GM18868 (cell line): ENCODE results near the gene PRDM8.

Source experiments
- ATAC-seq: cut with Tn5 transposase; IDR thresholded peaks from one replicate; pipeline ENCODE4 v1.9.1; 2021; ENCODE audit warnings: mild to moderate bottlenecking, moderate library complexity; ENCODE audit not compliant: unreplicated experiment

PRDM8 gene

DNA sequence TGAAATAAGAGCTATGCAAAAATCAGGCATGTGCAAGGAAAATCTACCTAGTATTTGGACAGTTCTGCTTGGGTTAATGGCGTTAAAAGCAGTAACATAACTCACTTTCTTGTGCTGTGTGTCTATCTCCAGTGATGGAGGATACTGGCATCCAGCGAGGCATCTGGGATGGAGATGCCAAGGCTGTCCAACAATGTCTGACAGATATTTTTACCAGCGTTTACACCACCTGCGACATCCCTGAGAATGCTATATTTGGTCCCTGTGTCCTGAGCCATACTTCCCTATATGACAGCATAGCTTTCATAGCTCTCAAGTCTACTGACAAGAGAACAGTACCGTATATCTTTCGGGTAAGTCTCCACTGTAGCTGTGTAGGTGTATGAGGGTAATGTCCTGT lies 2.6 kb downstream of the PRDM8 start:
- ATAC-seq, result no peak

DNA sequence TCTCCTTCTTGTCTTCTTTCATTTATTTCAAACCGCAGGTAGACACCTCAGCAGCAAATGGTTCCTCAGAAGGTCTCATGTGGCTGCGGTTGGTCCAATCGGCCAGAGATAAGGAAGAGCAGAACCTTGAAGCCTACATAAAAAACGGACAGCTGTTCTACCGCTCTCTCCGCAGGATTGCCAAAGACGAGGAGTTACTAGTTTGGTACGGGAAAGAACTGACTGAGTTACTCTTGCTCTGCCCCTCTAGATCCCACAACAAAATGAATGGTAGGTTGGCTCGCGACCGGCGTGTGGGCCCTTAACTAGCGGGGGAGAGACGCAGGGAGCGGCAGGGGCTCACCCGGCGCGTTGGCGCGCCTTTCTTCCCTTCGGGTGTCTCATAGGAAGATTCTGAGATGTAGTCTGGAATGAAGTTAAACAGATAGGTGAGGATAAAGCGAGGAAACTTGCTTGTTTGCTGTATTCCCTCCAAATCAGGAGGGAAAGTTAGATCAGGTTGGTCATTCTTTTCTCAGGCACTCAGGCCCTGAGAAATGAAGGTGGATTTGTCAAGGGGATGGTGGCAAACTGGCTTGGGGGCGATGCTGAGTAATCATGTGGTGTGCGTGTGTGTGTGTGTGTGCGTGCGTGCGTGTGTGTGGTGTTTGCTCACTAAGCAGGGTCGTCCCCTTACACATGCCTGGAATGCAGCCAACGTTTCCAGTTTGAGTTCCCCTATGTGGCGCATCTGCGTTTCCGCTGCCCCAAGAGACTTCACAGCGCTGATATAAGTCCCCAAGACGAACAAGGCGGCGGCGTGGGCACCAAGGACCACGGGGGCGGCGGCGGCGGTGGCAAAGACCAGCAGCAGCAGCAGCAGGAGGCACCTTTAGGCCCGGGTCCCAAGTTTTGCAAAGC lies 4.2 kb downstream of the PRDM8 start:
- peak; percentile 14 for ATAC-seq

DNA sequence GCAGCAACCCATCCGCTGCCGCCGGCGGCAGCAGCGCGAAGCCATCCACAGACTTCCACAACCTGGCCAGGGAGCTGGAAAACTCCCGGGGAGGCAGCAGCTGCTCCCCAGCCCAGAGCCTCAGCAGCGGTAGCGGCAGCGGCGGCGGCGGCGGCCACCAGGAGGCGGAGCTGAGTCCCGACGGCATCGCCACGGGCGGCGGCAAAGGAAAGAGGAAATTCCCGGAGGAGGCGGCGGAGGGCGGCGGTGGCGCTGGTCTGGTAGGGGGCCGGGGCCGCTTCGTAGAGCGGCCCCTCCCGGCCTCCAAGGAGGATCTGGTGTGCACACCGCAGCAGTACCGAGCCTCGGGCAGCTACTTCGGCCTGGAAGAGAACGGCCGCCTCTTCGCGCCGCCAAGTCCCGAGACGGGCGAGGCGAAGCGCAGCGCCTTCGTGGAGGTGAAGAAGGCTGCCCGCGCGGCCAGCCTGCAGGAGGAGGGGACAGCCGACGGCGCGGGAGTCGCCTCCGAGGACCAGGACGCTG lies 4.9 kb downstream of the PRDM8 start:
- peak; percentile 75 for ATAC-seq

DNA sequence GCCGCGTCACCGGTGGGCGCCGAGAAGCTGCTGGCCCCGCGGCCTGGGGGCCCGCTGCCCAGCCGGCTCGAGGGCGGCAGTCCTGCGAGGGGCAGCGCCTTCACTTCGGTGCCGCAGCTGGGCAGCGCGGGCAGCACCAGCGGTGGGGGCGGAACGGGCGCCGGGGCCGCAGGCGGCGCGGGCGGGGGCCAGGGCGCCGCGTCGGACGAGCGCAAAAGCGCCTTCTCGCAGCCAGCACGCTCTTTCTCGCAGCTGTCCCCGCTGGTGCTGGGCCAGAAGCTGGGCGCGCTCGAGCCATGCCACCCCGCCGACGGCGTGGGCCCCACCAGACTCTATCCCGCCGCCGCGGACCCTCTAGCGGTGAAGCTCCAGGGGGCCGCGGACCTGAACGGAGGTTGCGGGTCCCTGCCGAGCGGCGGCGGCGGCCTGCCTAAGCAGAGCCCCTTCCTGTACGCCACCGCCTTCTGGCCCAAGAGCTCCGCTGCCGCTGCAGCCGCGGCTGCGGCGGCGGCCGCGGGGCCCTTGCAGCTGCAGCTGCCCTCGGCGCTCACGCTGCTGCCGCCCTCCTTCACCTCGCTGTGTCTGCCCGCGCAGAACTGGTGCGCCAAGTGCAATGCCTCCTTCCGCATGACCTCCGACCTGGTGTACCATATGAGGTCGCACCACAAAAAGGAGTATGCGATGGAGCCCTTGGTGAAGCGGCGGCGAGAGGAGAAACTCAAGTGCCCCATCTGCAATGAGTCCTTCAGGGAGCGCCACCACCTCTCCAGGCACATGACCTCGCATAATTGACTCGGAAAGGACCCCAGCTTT lies 5.6 kb downstream of the PRDM8 start:
- ATAC-seq, result peak; percentile 42

DNA sequence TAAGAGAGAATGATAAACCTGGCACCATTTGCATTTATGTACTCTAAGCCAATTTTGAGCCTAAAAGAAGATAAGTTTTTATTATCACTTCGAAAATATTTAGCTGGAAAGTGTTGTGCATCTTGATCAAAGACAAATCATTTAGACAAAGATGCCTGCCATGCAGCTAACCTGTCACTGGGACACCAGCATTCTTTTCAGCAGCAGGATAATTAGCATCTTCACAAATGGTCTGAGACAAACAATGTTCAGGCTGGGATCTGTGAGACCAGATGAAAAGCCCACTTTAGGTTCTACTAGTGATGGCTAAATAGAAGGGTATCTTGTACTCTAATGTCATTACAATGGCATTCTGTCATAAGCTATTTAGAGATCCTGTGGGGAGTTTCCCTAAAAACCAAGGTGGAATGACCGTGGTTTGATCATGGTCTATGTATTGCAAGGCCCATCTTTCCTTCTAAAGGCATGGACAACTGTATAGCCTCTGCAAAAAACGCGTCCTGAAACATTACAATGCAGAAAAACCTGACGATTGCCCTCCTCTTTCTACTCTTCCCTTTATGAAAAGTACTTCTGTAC lies 7.2 kb downstream of the PRDM8 start:
- ATAC-seq, result no peak

DNA sequence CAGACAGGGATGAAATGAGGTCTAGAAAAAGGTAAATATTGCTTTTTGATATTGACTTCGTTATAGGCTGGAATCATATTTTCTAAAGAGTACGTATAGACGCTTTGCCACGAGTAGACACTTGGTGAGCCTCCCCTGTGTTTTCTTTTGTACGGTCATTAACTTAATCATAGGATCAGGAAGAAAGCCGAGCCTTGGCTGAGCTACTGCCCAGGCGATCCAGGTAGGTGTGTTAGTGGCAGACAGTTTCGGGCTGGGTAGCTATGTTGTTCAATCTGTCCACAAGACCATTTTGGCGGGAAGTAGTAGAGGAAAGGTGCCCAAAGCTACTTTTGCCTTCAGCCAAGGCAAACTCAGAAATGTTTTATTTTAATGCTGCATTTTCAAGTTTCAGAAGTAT lies 8.8 kb downstream of the PRDM8 start:
- no peak for ATAC-seq

DNA sequence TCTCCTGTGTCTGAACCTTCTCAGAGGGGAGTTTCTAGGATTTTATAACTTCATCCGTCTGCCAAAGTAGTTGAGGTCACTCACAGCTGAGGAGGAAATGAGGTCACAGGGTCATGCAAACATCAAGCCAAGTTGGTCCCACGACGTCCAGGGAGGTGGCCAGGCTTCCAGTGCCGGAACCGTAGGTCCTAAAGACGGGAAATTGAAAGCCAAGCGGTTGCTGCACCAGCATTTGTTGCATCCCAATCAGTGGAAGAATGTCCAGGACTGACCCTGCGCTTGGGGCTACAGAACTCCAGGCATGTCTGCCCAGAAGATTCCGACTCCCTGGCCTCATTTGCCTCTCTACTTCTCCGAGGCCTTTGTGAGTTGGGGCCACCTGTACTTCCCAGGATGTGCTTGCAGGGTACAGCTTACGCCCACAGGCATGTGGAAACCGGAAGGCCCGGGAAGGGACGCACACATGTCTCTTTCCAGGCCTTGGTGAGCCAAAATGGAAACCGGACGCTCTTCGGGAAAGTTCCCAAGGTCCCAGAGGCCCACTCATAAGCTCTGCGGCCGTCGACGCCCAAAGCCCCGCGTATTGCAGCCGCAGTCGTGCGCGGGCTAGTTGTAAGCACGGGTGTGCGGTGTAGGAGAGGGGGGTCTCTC lies 9.3 kb downstream of the PRDM8 start:
- no peak for ATAC-seq

DNA sequence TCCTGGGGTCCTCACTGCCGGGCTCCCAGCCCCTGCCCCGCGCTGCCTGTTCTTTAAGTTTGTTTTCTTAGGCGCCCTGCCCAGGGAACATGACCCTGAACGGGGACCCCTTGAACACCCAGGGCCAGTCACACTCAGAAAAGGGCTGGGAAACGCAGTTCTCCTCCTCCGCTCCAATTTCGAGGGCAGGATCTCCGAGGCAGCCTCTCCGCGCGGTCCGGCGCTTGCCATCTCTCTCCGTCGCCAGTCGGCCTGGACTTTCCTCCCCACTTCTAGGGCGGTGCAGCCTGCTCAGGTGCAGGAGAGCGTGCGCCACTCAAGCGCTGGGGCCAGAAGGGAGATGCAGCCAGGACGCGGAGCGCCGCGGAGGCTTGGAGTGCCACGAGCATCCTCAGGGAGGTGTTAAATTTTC lies 9.9 kb downstream of the PRDM8 start:
- no peak for ATAC-seq

DNA sequence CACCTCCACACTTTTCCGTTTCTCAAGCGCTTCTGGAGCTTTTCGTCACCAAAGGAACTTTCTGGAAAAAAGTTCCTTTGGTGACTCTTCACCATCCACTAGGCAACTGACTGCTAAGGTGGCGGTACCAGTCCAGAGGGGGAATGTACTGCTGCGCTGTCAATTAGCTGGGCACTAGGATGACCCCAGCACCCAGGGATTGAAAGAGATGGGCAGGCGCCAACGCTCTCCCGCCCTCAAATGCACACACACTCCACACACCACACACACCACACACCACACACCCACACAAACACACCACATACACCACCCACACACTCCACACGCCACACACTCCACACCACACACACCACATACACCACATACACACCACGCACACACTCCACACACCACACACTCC lies 10.4 kb downstream of the PRDM8 start:
- no peak for ATAC-seq

DNA sequence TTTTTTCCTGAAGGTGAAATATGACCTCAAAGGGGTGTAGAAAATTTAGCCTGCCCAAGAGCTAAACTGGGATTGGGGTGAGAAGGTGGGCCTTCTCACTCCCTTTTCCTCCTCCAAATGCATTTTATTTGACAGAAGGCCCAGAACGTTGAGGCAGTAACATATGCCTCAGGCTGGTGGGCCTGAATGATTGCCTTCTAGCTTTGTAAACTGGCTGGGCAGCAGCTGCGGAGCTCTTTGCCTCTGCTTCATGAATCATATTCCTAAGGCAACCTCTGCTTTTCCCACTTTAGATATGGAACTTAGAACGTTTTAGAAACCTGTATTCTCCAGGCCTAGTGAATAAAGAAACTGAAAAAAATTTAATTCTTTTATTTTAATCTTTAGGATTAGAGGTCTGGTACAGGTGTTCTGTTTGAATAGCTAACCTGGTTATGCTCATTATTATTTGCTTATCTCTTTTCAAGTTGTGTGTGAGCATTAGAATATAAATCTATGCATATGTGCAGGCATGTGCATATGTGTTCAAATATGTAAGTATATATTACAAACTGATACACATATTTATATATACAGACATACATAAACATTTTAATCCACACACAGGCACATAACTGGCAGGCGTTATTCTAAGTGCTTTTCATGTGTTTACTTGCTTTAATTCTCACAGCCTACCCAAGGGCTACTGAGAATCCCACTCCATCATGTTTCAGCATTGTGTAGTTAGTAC lies 11.5 kb downstream of the PRDM8 start:
- ATAC-seq, result no peak

DNA sequence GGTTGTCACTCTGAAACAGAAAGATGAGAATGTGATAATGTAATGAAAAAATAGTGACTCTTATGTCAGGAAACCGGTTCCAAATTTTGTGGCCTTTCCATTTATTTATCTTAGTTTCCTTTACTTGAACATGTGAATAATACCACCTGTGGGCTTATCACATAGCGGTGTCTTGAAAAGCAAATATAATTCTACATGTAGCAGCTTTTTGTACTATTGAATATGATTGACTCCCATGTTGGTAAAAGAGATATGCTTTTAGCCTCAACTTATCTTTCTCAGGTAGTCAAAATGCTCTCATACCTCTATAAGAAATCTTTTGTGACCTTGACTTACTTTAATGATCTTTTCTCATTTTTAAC lies 12.0 kb downstream of the PRDM8 start:
- no peak for ATAC-seq

DNA sequence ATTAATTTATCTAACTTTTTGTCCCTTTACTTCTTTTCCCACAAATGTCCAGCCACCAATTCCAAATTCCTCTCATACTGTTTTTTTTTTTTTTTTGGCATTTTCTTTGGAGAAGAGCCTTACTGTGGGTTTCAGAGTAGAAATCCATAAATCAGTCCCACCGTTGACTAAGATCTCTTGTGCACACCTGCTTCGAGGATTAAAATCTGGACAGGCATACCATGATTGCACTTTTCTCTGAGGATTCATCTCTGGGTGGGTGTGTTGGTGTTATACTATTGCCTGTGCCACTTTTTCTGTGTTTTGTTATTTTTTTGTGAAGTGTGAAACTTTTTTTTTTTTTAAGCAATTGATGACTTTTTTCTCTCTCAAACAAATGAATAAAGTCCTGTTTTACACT lies 13.2 kb downstream of the PRDM8 start:
- no peak for ATAC-seq

DNA sequence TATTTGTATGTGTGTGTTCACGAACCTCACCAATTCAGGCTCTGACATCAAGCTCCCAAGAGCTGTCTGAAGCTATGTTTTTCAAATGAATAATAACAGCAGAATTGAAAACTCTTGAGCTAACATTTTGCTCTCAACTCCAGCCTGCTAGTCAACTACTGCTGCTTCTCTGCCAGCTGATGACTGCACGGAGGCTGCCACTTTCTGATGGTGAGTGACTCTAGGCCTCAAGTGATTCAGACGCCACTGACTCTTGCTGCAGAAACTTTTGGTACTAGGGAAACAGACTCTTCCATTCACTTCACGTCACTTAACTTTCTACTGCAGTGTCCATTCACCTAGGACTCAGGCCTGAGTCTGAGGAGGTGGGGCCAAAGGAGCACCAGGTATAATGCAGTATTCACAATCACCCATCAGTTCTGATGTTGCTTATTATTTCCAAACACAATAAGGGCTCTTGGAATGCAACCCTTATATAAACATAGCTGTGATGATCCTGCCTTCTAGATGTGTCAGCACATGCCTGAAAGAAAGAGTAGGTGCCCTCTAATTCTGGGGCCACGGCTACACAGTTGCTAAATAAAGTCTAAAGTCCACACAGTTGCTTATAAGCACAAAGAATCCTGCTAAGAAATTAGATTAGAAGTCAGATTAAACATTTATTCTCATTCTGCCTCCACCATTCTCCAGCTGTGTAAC lies 16.0 kb downstream of the PRDM8 start:
- no peak for ATAC-seq

DNA sequence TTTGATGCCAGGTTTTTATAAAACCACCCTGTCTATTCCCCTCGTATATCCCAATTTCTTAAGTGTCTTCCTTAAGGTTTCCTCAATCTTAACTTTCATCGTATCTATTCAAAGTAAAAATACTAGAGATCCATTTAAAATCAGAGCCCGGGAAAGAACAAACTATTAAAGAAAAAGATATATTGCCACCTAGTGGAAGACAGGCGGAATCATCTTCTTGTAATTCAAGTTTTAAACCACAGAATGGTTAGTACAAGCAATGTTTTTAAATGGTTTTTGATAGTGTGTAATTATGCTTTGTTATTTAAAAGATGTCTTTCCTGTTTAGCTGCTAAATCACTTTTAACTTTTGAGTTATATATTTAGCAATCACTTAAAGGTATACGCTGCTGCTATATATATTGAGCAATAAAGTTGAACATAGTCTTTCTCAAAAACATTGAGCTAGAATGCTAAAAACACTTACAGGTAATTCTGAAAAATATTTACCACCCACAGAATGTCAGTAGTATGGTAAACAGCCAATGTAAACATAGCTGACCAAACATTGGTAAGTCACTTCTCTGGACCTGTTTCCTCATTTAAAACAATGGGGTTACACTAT lies 18.2 kb downstream of the PRDM8 start:
- ATAC-seq, result peak; percentile 55

DNA sequence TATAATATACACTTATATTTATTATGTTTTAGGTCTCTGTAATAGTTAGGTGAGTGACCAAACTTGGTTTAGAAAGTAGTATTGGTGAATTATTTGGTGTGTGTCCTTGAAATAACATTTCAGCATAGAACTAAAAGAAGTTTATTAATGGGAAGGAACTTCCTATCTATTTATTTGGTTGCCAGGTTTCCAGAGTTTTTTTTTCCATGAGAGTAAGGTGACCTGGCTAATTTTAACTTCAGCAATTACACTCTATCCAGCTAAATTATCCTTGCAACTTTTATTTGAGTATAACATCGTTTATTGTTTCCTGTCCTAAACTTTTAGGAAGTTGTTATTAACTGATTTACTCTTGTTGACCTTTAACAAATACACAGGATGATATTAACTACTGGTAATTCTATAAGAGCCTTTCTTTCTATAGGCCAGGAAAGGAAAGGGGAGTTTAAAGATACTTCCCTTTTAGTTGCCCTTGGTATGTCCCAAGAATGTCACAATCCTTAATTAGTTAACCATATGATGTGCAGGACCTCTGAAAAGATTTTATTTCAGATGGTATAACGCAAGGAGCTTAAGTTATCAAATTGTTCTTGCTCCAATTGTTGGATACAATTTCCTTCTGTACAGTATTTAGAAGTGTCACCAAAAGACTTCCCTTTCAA lies 18.9 kb downstream of the PRDM8 start:
- no peak for ATAC-seq

DNA sequence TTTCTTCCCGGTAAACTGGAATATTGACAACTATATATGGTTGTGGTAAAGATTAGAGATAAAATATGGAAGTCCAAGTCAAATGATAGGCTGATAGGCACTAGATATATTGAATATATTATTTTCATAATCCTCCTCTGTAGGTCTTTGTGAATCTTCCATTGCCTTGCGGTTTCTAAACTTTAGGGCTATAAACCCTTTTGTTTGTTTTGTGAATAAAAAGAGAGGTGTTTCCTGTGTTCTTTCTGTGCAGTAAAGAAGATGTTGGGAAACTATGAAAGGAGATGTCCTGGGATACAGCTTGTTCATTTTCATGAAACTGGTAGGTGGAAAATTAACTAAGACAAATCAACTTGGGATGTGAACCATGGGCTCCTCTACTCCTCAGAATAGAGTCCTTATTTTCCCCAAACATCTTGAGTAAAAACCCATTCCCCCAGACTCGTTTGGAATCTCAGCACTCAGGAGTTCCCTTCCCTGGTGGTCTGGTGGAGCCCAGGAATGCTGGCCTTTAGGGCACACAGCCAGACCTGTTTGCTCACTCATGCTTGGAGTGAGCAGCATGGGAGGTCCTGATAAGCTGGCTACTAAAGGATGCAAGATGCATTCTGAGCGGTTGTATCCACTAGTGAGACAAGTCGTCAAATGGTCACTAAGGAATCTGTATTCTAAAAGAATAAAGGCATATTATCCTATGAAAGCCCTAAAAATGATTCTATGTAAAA lies 22.2 kb downstream of the PRDM8 start:
- no peak for ATAC-seq

DNA sequence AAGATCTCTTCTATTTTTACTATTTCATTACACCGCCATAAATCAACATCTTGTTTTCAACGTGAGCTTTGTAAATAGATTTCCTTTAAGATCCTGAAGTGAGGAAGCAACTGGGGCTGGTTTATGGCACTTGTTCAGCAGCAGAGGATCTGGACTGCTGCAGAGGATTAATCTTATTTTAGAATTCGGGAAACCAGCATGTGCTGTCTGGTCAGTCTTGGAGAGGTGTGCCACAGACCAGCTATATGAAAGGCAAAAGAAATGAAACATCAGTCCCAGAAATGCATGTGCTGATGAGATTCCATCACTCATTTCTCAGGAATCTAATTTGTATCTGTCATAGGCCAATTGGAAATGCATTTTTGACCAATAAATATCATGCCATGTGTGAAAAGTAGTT lies 23.4 kb downstream of the PRDM8 start:
- ATAC-seq, result no peak

DNA sequence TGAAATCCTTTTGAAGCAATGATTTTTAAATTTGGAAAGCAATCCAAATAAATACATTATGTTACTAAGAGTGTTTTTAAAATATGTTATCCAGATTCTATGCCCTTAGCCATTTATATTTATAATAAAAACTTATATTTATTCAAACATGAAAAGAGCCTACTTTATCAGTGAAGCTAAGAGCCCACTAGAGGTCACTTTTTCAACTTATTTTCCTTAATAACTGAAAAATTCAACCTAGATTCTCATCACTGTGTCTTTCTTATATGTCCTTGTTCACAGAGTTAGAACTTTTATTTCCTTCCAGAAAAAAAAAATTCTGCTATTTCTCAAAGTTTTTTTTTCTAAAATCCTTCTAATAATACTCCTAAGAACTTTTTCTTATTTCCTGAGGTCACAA lies 23.9 kb downstream of the PRDM8 start:
- ATAC-seq, result no peak
